ENCODE measurements around the gene HFM1. TPM values are rescaled to one million over a fixed set of nuclear protein-coding genes. Genes with fewer than 3 reads are reported as not detected.

HFM1 gene
- total and polyA plus RNA-seq, 2 donors (not counting 3 experiments of a cell fraction or from before 2014, with no cell fraction given): 0.11 TPM; not detected in 1

GRCh38 chr1:91273875-91274274 lies 130.8 kb downstream of the HFM1 start:
- ChIA-PET CTCF (interaction anchor here (1.0 kb wide), 1 partner anchor 109 kb away, joined by 4 read pairs; no protein-coding TSS in a partner anchor), POLR2A (no interaction called here)
- DNase-seq (ENCODE audit: low read depth, low spot score) (peak; percentile 75), FAIRE-seq (peak; percentile 47)
- Histone ChIP-seq H3K36me3 (ENCODE audit: control insufficient read depth in 2 of 2, extremely low read depth in 1 of 2, insufficient read depth in 2 of 2, low read length in 2 of 2) (no peaks in the 10 kb centered on the region), H3K4me3 (replicated peaks in 1 of 3; ENCODE audit: insufficient read depth in 1 of 3, low read depth in 1 of 3, low read length in 3 of 3) (no peak overlapping the region), H2AFZ (ENCODE audit: low read depth, low read length) (no peak overlapping the region), H3K27ac (ENCODE audit: insufficient read depth, low read depth, low read length) (no peak overlapping the region), H3K27me3 (ENCODE audit: control insufficient read depth in 2 of 2, insufficient read depth in 2 of 2, low read length in 2 of 2) (no peaks in the 10 kb centered on the region), H3K4me2 (ENCODE audit: insufficient read depth, low read length) (no peak overlapping the region), H4K20me1 (replicated peaks; ENCODE audit: control insufficient read depth, extremely low read depth, insufficient read depth, low read length) (no peaks in the 10 kb centered on the region), H3K9ac (replicated peaks; ENCODE audit: extremely low read depth, insufficient read depth, low read length) (no peak overlapping the region), H3K9me3 (replicated peaks; ENCODE audit: control insufficient read depth, insufficient read depth, low read length) (no peaks in the 10 kb centered on the region), H3K4me1 (ENCODE audit: control insufficient read depth, extremely low read depth, insufficient read depth, low read length) (peaks cover 4% of the 10 kb centered on the region), H3K79me2 (ENCODE audit: control insufficient read depth, insufficient read depth, low read length) (no peaks in the 10 kb centered on the region), H3K9me1 (replicated peaks; ENCODE audit: control insufficient read depth, extremely low read depth, insufficient read depth, low read length) (no peaks in the 10 kb centered on the region)
- TF ChIP-seq GATA2 (IDR thresholded peaks at IDR 0.05; ENCODE audit: insufficient read depth, insufficient read length, low read depth, low read length) (peak; percentile 63), POLR2AphosphoS5 (IDR thresholded peaks at IDR 0.05; ENCODE audit: insufficient read depth, low read depth, low read length) (peak; percentile 63), FOS (IDR thresholded peaks at IDR 0.05; ENCODE audit: borderline replicate concordance, insufficient read depth, low read length) (peak; percentile 56), EZH2 (IDR thresholded peaks at IDR 0.05; ENCODE audit: borderline replicate concordance, low read depth, low read length, severe bottlenecking) (no peak), JUN (IDR thresholded peaks at IDR 0.05; ENCODE audit: borderline replicate concordance, insufficient read depth, insufficient read length, low read depth) (peak; percentile 85), POLR2A (IDR thresholded peaks at IDR 0.05; ENCODE audit: low read depth, low read length) (no peak), MAX (IDR thresholded peaks at IDR 0.05; ENCODE audit: insufficient read depth, insufficient read length) (no peak)
- BruUV-seq (replicated peaks): no TSS peak
- dilution Hi-C loops (cut with MboI; ENCODE audit: extremely low pct_ligation_motif_present, low sequenced_read_pairs): no loop called here
- intact Hi-C loops (cut with micrococcal nuclease): loop anchor here (10.0 kb wide), 1 partner anchor 1159 kb away; no protein-coding TSS in a partner anchor

- FAIRE-seq (no peak), DNase-seq (ENCODE audit: low read depth, low spot score) (no peak)
- Histone ChIP-seq H2AFZ (ENCODE audit: low read depth, low read length) (no peak overlapping the region), H3K4me1 (ENCODE audit: control insufficient read depth, extremely low read depth, insufficient read depth, low read length) (no peaks in the 10 kb centered on the region), H4K20me1 (replicated peaks; ENCODE audit: control insufficient read depth, extremely low read depth, insufficient read depth, low read length) (no peaks in the 10 kb centered on the region), H3K79me2 (ENCODE audit: control insufficient read depth, insufficient read depth, low read length) (no peaks in the 10 kb centered on the region), H3K9me3 (replicated peaks; ENCODE audit: control insufficient read depth, insufficient read depth, low read length) (no peaks in the 10 kb centered on the region), H3K9ac (replicated peaks; ENCODE audit: extremely low read depth, insufficient read depth, low read length) (no peak overlapping the region), H3K36me3 (ENCODE audit: control insufficient read depth in 2 of 2, extremely low read depth in 1 of 2, insufficient read depth in 2 of 2, low read length in 2 of 2) (no peaks in the 10 kb centered on the region), H3K4me2 (ENCODE audit: insufficient read depth, low read length) (no peak overlapping the region), H3K4me3 (replicated peaks in 1 of 3; ENCODE audit: insufficient read depth in 1 of 3, low read depth in 1 of 3, low read length in 3 of 3) (no peak overlapping the region), H3K27ac (ENCODE audit: insufficient read depth, low read depth, low read length) (no peak overlapping the region), H3K9me1 (replicated peaks; ENCODE audit: control insufficient read depth, extremely low read depth, insufficient read depth, low read length) (no peaks in the 10 kb centered on the region), H3K27me3 (ENCODE audit: control insufficient read depth in 2 of 2, insufficient read depth in 2 of 2, low read length in 2 of 2) (no peaks in the 10 kb centered on the region)
- dilution Hi-C loops (cut with MboI; ENCODE audit: extremely low pct_ligation_motif_present, low sequenced_read_pairs) (no loop called here), intact Hi-C loops (cut with micrococcal nuclease) (no loop called here)
- ChIA-PET CTCF (interaction anchor here (1.7 to 2.0 kb wide), 2 partner anchors 95 to 96 kb away, joined by 5 to 6 read pairs; no protein-coding TSS in a partner anchor), POLR2A (no interaction called here)
- BruUV-seq (replicated peaks): no TSS peak
- TF ChIP-seq FOS (IDR thresholded peaks at IDR 0.05; ENCODE audit: borderline replicate concordance, insufficient read depth, low read length) (no peak), POLR2AphosphoS5 (IDR thresholded peaks at IDR 0.05; ENCODE audit: insufficient read depth, low read depth, low read length) (no peak)
Observed at GRCh38 chr1:91261655-91262054, 143.0 kb downstream of the HFM1 start.
